Vagina (tissue), 2 donors: ENCODE data around the gene FAM241A.

Experiments
- POLR2A ChIP-seq, 2 donors: fragments of 450-650 bp; IDR thresholded peaks; one replicate each; pipeline ENCODE4 v1.6.1; 2017; ENCODE audit warnings: antibody characterized with exemption in 2 of 2, mild to moderate bottlenecking in 2 of 2, moderate library complexity in 2 of 2
- POLR2AphosphoS5 ChIP-seq, 2 donors: sonication (generic); formaldehyde crosslinking; IDR thresholded peaks; one replicate each; pipeline ENCODE4 v1.9.0; 2017; ENCODE audit warnings: antibody characterized with exemption in 2 of 2, mild to moderate bottlenecking in 2 of 2, low read depth in 1 of 2; ENCODE audit not compliant: insufficient read depth in 1 of 2
- TF ChIP-seq, protein P1 (sequence below), 3 experiments: fragments of 450-650 bp in 2 of 3; fragments of 200-600 bp in 1 of 3; sonication (generic) in 1 of 3; IDR thresholded peaks; one replicate each; pipeline ENCODE4 v1.5.1; 2017 to 2019; ENCODE audit warnings: antibody characterized with exemption in 3 of 3, mild to moderate bottlenecking in 2 of 3, moderate library complexity in 2 of 3

DNA sequence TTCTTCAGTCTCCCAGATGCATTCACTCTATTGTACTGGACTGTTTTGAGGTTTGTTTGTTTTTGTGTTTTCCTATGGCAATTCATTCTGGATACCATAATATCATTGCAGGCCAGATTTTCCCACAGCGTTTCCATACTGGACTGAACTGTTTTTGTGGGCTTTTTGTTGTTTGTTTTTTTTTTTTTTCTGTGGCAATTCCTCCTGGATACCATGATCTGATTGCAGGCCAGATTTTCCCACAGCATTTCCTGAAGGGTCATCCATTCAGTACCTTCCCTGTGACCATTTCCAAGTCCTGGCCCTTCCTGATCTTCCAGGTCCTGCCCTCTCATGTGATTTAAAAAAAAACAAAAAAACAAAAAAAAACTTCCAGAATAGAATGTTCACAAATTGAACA, 33.9 kb upstream of the FAM241A start:
- no peak for TF ChIP-seq POLR2A (IDR thresholded peaks at IDR 0.05)
- TF ChIP-seq, protein P1, sequence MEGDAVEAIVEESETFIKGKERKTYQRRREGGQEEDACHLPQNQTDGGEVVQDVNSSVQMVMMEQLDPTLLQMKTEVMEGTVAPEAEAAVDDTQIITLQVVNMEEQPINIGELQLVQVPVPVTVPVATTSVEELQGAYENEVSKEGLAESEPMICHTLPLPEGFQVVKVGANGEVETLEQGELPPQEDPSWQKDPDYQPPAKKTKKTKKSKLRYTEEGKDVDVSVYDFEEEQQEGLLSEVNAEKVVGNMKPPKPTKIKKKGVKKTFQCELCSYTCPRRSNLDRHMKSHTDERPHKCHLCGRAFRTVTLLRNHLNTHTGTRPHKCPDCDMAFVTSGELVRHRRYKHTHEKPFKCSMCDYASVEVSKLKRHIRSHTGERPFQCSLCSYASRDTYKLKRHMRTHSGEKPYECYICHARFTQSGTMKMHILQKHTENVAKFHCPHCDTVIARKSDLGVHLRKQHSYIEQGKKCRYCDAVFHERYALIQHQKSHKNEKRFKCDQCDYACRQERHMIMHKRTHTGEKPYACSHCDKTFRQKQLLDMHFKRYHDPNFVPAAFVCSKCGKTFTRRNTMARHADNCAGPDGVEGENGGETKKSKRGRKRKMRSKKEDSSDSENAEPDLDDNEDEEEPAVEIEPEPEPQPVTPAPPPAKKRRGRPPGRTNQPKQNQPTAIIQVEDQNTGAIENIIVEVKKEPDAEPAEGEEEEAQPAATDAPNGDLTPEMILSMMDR (IDR thresholded peaks at IDR 0.05), result no peak
- no peak for TF ChIP-seq POLR2AphosphoS5 (IDR thresholded peaks at IDR 0.05; ENCODE audit: insufficient read depth in 1 of 2, low read depth in 1 of 2)
